IMR-90 (cell line): Measurements from ENCODE around the gene GPN1. TPM values are rescaled to one million over a fixed set of nuclear protein-coding genes. Genes with fewer than 3 reads are reported as not detected.
A peak's percentile ranks its signal among the peaks of the same experiment; 100 is the strongest.

Experiments used
- ATAC-seq: fragments of 200-7000 bp; cut with Tn5 transposase; 2 replicates; pipeline ENCODE4 v1.9.1; 2020; ENCODE audit warnings: low read depth, mild to moderate bottlenecking, moderate library complexity
- BruUV-seq: library from RNA; stranded (reverse); fragments of 400-500 nt; replicated peaks from 2 replicates; lab custom pipeline; 2021; lab: Mats Ljungman, UMichigan
- CTCF ChIA-PET: fragments of 300-600 bp; formaldehyde crosslinking; extraction: SDS; loops from one replicate; lab custom pipeline; 2021; ENCODE audit warnings: antibody characterized with exemption; lab: Yijun Ruan, JAX
- POLR2A ChIA-PET: fragments of 300-600 bp; sonication (Branson Sonifier 250); formaldehyde crosslinking; loops from one replicate; lab custom pipeline; 2022; ENCODE audit warnings: antibody characterized with exemption; ENCODE audit not compliant: unreplicated experiment; lab: Charles Lee
- DNase-seq: peaks from one replicate; pipeline ENCODE4 v3.0.0; 2013
- H2AFZ ChIP-seq: replicated peaks from 2 replicates; pipeline ENCODE3; 2013; ENCODE audit warnings: low read length, mild to moderate bottlenecking; ENCODE audit not compliant: poor library complexity
- H2AK5ac ChIP-seq: 2 replicates; pipeline ENCODE4 v1.6.1; 2013; ENCODE audit warnings: low read depth, low read length, inconsistent platforms
- H2AK9ac ChIP-seq: replicated peaks from 2 replicates; pipeline ENCODE3; 2013; ENCODE audit warnings: mild to moderate bottlenecking, low read depth, low read length, moderate library complexity; ENCODE audit not compliant: poor library complexity
- H2BK120ac ChIP-seq: 2 replicates; pipeline ENCODE4 v1.6.1; 2013; ENCODE audit warnings: low read depth, low read length, inconsistent platforms
- H2BK15ac ChIP-seq: 3 replicates; pipeline ENCODE4 v1.6.1; 2013; ENCODE audit warnings: low read depth, low read length, inconsistent platforms
- H2BK20ac ChIP-seq: 2 replicates; pipeline ENCODE4 v1.6.1; 2013; ENCODE audit warnings: low read depth, mild to moderate bottlenecking, inconsistent platforms, low read length, moderate library complexity
- H2BK5ac ChIP-seq: 2 replicates; pipeline ENCODE4 v1.6.1; 2013; ENCODE audit warnings: mild to moderate bottlenecking, low read depth, low read length, inconsistent platforms; ENCODE audit not compliant: poor library complexity, severe bottlenecking
- H3K14ac ChIP-seq: replicated peaks from 2 replicates; pipeline ENCODE4 v1.6.1; 2013; ENCODE audit warnings: low read depth, low read length, inconsistent platforms
- H3K18ac ChIP-seq: 2 replicates; pipeline ENCODE4 v1.6.1; 2013; ENCODE audit warnings: low read depth, low read length, control low read depth
- H3K23ac ChIP-seq: 2 replicates; pipeline ENCODE4 v1.6.1; 2013; ENCODE audit warnings: low read depth, low read length, inconsistent platforms
- H3K27ac ChIP-seq: 2 replicates; pipeline ENCODE4 v1.5.1; 2013; ENCODE audit warnings: mild to moderate bottlenecking, control low read depth, low read length; ENCODE audit not compliant: insufficient read depth
- H3K27me3 ChIP-seq: 2 replicates; pipeline ENCODE4 v1.6.1; 2013; ENCODE audit warnings: low read length; ENCODE audit not compliant: control insufficient read depth, insufficient read depth
- H3K36me3 ChIP-seq: 2 replicates; pipeline ENCODE4 v1.6.1; 2013; ENCODE audit warnings: low read length, mixed read lengths; ENCODE audit not compliant: control insufficient read depth, insufficient read depth
- H3K4ac ChIP-seq: 2 replicates; pipeline ENCODE4 v1.6.1; 2013; ENCODE audit warnings: low read depth, low read length, inconsistent platforms
- H3K4me1 ChIP-seq: 2 replicates; pipeline ENCODE4 v1.6.1; 2013; ENCODE audit warnings: low read length, mixed read lengths; ENCODE audit not compliant: control insufficient read depth, insufficient read depth
- H3K4me2 ChIP-seq: 2 replicates; pipeline ENCODE4 v1.6.1; 2013; ENCODE audit warnings: low read depth, mild to moderate bottlenecking, control low read depth, low read length, moderate library complexity
- H3K4me3 ChIP-seq: 2 replicates; pipeline ENCODE4 v1.5.1; 2013; ENCODE audit warnings: low read depth, mild to moderate bottlenecking, control low read depth, low read length, moderate library complexity; ENCODE audit not compliant: insufficient read depth
- H3K56ac ChIP-seq: 2 replicates; pipeline ENCODE4 v1.6.1; 2013; ENCODE audit warnings: low read length, inconsistent platforms; ENCODE audit not compliant: insufficient read depth; ENCODE audit errors: extremely low read depth
- H3K79me1 ChIP-seq, 2 experiments: 2 replicates each; pipeline ENCODE4 v1.6.1; 2013; ENCODE audit warnings: low read length in 2 of 2, inconsistent platforms in 1 of 2, low read depth in 1 of 2
- H3K9ac ChIP-seq: 2 replicates; pipeline ENCODE4 v1.6.1; 2013; ENCODE audit warnings: low read depth, low read length, control low read depth
- H3K9me1 ChIP-seq: 2 replicates; pipeline ENCODE4 v1.6.1; 2013; ENCODE audit warnings: low read length, inconsistent platforms; ENCODE audit not compliant: insufficient read depth
- H3K9me3 ChIP-seq: 2 replicates; pipeline ENCODE4 v1.6.1; 2013; ENCODE audit warnings: low read length; ENCODE audit not compliant: control insufficient read depth, insufficient read depth
- H4K20me1 ChIP-seq: 2 replicates; pipeline ENCODE4 v1.6.1; 2013; ENCODE audit warnings: low read length, inconsistent platforms; ENCODE audit not compliant: insufficient read depth
- H4K5ac ChIP-seq: 2 replicates; pipeline ENCODE4 v1.6.1; 2013; ENCODE audit warnings: mild to moderate bottlenecking, low read depth, low read length, control low read depth
- H4K8ac ChIP-seq, 2 experiments: 2 replicates each; pipeline ENCODE4 v1.6.1; 2013; ENCODE audit warnings: low read depth in 2 of 2, low read length in 2 of 2, control low read depth in 1 of 2, inconsistent platforms in 1 of 2
- H4K91ac ChIP-seq: 2 replicates; pipeline ENCODE4 v1.6.1; 2013; ENCODE audit warnings: low read depth, low read length, inconsistent platforms; ENCODE audit not compliant: insufficient read depth
- BHLHE40 ChIP-seq: fragments of 150-350 bp; IDR thresholded peaks from 2 replicates; pipeline ENCODE4 v1.6.1; 2016; ENCODE audit warnings: mild to moderate bottlenecking, low read depth, low read length
- CEBPB ChIP-seq: IDR thresholded peaks from 2 replicates; pipeline ENCODE4 v1.6.1; 2012; ENCODE audit warnings: low read depth, low read length, improper control_type of control experiment
- CTCF ChIP-seq: conservative IDR thresholded peaks from 2 replicates; pipeline ENCODE4 v1.5.1; 2012; ENCODE audit warnings: mild to moderate bottlenecking, low read depth, low read length, improper control_type of control experiment
- MAFK ChIP-seq: IDR thresholded peaks from 2 replicates; pipeline ENCODE4 v1.6.1; 2012; ENCODE audit warnings: low read depth, low read length, improper control_type of control experiment
- RCOR1 ChIP-seq: IDR thresholded peaks from 2 replicates; pipeline ENCODE4 v1.6.1; 2012; ENCODE audit warnings: mild to moderate bottlenecking, low read length, improper control_type of control experiment; ENCODE audit not compliant: insufficient replicate concordance
- USF2 ChIP-seq: fragments of 150-350 bp; IDR thresholded peaks from 2 replicates; pipeline ENCODE4 v1.6.1; 2017; ENCODE audit warnings: mild to moderate bottlenecking, antibody characterized with exemption, low read length, low read depth
- WGBS, 2 experiments: methylation state at CpG; one replicate each; pipeline versions ENCODE4 v1.1.5 to v1.1.7; 2013; ENCODE audit warnings: missing lambda C conversion rate in 2 of 2; ENCODE audit not compliant: insufficient read length in 1 of 2; ENCODE audit errors: extremely low coverage in 2 of 2; 5-methylcytosine and 5-hydroxymethylcytosine counted together
- dilution Hi-C: fragments of 300-500 bp; cut with HindIII; formaldehyde crosslinking; loops from one replicate; pipeline ENCODE4 v1.14.3; 2018; ENCODE audit warnings: low sequenced_read_pairs; ENCODE audit not compliant: unreplicated experiment
- in situ Hi-C: fragments of 300-500 bp; cut with MboI; formaldehyde crosslinking; loops from 3 replicates; pipeline ENCODE4 v1.14.3; 2019; ENCODE audit warnings: low sequenced_read_pairs, inconsistent platforms, mixed read lengths
- intact Hi-C: fragments of 100-400 bp; cut with micrococcal nuclease; formaldehyde crosslinking; loops from 2 replicates; pipeline ENCODE4 v1.10.0; 2022
- polyA plus RNA-seq, 3 experiments: library from polyadenylated mRNA; depleted of rRNA; stranded (reverse); fragments of >200 nt; gene quantifications; 2 replicates each; pipeline ENCODE4 v1.2.3, GENCODE V29; 2012; ENCODE audit warnings: low replicate concordance in 1 of 3
- total RNA-seq: library from RNA; depleted of rRNA; stranded (reverse); fragments of >200 nt; gene quantifications from 2 replicates; pipeline ENCODE4 v1.2.3, GENCODE V29; 2012

GPN1 gene
- total and polyA plus RNA-seq, 2 of the 4 experiments (the other 2 are of a cell fraction), result 37.8 to 63.8 TPM

GRCh38 chr2:27664622-27665363 is 35.9 kb downstream of the GPN1 start:
- H2AK5ac ChIP-seq, result no peak overlapping the region
- no peak for DNase-seq
- ATAC-seq, result no peak
- H3K36me3 ChIP-seq, result peaks cover 18% of the 10 kb centered on the region
- peak overlapping the region; percentile 45 for H2AK9ac ChIP-seq
- no peaks in the 10 kb centered on the region for H3K27me3 ChIP-seq
- H3K4me1 ChIP-seq, result peaks cover 5% of the 10 kb centered on the region
- 0 out of 2 replicates have a peak overlapping the region, but pooled peaks have one; percentile 19 for H3K14ac ChIP-seq
- H4K91ac ChIP-seq, result no peak overlapping the region; the same call in 1 of the 2 replicates
- ChIA-PET POLR2A (no interaction called here), CTCF (interaction anchor here (1.0 kb wide), 1 partner anchor 19 kb away, joined by 3 read pairs; no protein-coding TSS in a partner anchor)
- no peak overlapping the region; the same call in 1 of the 2 replicates for H3K56ac ChIP-seq
- H3K9me1 ChIP-seq, result peaks cover 6% of the 10 kb centered on the region; the same call in 1 of the 2 replicates
- H3K4me3 ChIP-seq, result peak overlapping the region; percentile 85
- no peak overlapping the region for H3K18ac ChIP-seq
- in situ Hi-C loops (no loop called here), dilution Hi-C loops (no loop called here), intact Hi-C loops (no loop called here)
- peak overlapping the region; percentile 86; the same call in 1 of the 2 replicates for H3K27ac ChIP-seq
- H2AFZ ChIP-seq, result no peak overlapping the region
- no peak overlapping the region for H2BK120ac ChIP-seq
- peak overlapping the region; percentile 93 for H3K9ac ChIP-seq
- H3K23ac ChIP-seq, result peak overlapping the region; percentile 23; the same call in 1 of the 2 replicates
- H2BK20ac ChIP-seq, result no peak overlapping the region
- H4K20me1 ChIP-seq, result no peaks in the 10 kb centered on the region
- H2BK15ac ChIP-seq, result no peak overlapping the region
- TF ChIP-seq CEBPB (peak; percentile 89), CTCF (no peak), USF2 (no peak), BHLHE40 (no peak), RCOR1 (no peak), MAFK (no peak)
- H3K4ac ChIP-seq, result peak overlapping the region; percentile 55; the same call in 1 of the 2 replicates
- H3K79me1 ChIP-seq, result peaks cover 15 to 41% of the 10 kb centered on the region in 2 experiments
- 94% methylated on average over 8 of the region's 16 CpGs; no CpG with 5 or more reads in 1 of the 2 experiments for WGBS, 2 experiments
- H4K5ac ChIP-seq, result peak overlapping the region; percentile 88
- no peak overlapping the region for H2BK5ac ChIP-seq
- peak overlapping the region; percentile 99 for H3K4me2 ChIP-seq
- no peaks in the 10 kb centered on the region for H3K9me3 ChIP-seq
- BruUV-seq, result no TSS peak
- peak overlapping the region; percentile 95 to 99; a peak in 3 of 4 replicates for H4K8ac ChIP-seq
